Neural crest cell (in vitro differentiated cells): ENCODE data around the gene TMEM42. TPM values are rescaled to one million over a fixed set of nuclear protein-coding genes. Genes with fewer than 3 reads are reported as not detected.
A peak's percentile ranks its signal among the peaks of the same experiment; 100 is the strongest.
"Not testable (repeated sequence)": the region's sequence is repeated elsewhere in the genome, so short reads cannot be mapped to it uniquely, and the experiment has no call there.

Experiments used
- DNase-seq: peaks from one replicate; pipeline ENCODE4 v3.0.0; 2021; ENCODE audit warnings: low read depth, mixed read lengths, low spot score
- H3K27ac Mint-ChIP-seq: one replicate; pipeline ENCODE4 v1.8.0; 2021; ENCODE audit warnings: mild to moderate bottlenecking, mixed read lengths; ENCODE audit not compliant: unreplicated experiment
- H3K27me3 Mint-ChIP-seq: 2 replicates; pipeline ENCODE4 v1.8.0; 2021; ENCODE audit warnings: low read depth, mild to moderate bottlenecking, mixed read lengths
- H3K36me3 Mint-ChIP-seq: 2 replicates; pipeline ENCODE4 v1.8.0; 2021; ENCODE audit warnings: low read depth, mild to moderate bottlenecking, mixed read lengths
- H3K4me1 Mint-ChIP-seq: 2 replicates; pipeline ENCODE4 v1.8.0; 2021; ENCODE audit warnings: mixed read lengths
- H3K4me3 Mint-ChIP-seq: one replicate; pipeline ENCODE4 v1.8.0; 2021; ENCODE audit warnings: mild to moderate bottlenecking, mixed read lengths
- H3K9me3 Mint-ChIP-seq: 2 replicates; pipeline ENCODE4 v1.8.0; 2021; ENCODE audit warnings: mixed read lengths
- long read RNA-seq: library from polyadenylated mRNA; unstranded; transcript quantifications from one replicate; pipeline ENCODE4 v2.0.0, GENCODE V29; 2020
- total RNA-seq: library from RNA; stranded (reverse); gene quantifications from 2 replicates; pipeline ENCODE4 v1.2.1, GENCODE V29; 2021
- TF ChIP-seq, protein P1 (sequence below): fragments of 200-600 bp; sonication (generic); conservative IDR thresholded peaks from 2 replicates; pipeline ENCODE4 v1.5.0; 2021; ENCODE audit warnings: antibody characterized with exemption, mild to moderate bottlenecking

The TMEM42 gene
- total RNA-seq: 8.0 and 9.5 TPM in 2 replicates
- long read RNA-seq, partial matches to known transcripts: 1 of 6 reads
- long read RNA-seq, other reads (novel, unspliced or antisense): 4 of 6 reads

DNA sequence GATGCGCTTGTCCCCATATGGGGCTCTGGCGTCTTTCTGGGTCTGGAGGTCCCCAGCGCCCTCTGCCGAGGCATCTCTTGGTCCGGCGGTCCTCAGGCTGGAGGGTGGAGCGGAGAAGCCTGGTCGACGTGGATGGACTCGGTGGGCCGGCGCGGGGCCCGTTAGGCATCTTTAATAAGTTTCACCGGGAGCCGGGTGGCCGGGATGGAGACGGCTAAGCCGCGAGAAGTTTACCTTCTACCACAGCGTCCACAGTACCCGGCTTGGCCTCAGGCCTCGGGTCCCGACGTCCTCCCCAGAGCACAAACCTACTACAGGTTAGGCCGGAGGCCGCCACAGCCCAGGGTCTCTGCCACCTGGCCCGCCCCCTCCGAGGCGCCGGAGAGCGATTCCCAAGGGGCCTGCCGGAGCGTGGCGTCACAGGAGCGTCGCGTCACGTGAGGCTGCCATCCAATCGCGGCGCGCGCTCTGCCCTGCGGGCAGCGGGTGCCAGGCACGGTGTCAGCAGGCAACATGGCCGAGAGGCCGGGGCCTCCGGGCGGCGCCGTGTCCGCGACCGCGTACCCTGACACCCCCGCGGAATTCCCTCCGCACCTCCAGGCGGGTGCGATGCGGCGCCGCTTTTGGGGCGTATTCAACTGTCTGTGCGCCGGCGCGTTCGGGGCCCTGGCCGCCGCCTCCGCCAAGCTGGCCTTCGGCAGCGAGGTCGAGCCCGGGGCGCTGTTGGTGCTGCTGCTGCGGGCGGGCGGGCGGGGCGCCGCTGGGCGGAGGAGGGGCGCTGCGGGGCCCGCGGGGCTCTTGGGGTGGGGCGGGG, at the start of gene TMEM42:
TMEM42 (plus strand) TSS at position 501 of the 814 bp plus-strand sequence; CDS start at position 514, 13 bp downstream.
- Mint-ChIP-seq H3K36me3 (peaks cover 8% of the 10 kb centered on the region), H3K9me3 (no peaks in the 10 kb centered on the region), H3K4me3 (peak within 1 kb of the TSS; percentile 91), H3K27ac (peak within 1 kb of the TSS; percentile 91), H3K4me1 (peaks cover 20% of the 10 kb centered on the region), H3K27me3 (no peaks in the 10 kb centered on the region)
- peak; percentile 82 for DNase-seq
- TF ChIP-seq, protein P1, sequence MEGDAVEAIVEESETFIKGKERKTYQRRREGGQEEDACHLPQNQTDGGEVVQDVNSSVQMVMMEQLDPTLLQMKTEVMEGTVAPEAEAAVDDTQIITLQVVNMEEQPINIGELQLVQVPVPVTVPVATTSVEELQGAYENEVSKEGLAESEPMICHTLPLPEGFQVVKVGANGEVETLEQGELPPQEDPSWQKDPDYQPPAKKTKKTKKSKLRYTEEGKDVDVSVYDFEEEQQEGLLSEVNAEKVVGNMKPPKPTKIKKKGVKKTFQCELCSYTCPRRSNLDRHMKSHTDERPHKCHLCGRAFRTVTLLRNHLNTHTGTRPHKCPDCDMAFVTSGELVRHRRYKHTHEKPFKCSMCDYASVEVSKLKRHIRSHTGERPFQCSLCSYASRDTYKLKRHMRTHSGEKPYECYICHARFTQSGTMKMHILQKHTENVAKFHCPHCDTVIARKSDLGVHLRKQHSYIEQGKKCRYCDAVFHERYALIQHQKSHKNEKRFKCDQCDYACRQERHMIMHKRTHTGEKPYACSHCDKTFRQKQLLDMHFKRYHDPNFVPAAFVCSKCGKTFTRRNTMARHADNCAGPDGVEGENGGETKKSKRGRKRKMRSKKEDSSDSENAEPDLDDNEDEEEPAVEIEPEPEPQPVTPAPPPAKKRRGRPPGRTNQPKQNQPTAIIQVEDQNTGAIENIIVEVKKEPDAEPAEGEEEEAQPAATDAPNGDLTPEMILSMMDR: no peak

- TF ChIP-seq, protein P1: no peak
- H3K4me1 Mint-ChIP-seq: no peaks in the 10 kb centered on the region
- no peak for DNase-seq
- no peak overlapping the region for H3K4me3 Mint-ChIP-seq
- H3K36me3 Mint-ChIP-seq: peaks cover 57% of the 10 kb centered on the region
- no peak overlapping the region for H3K27ac Mint-ChIP-seq
- H3K27me3 Mint-ChIP-seq: no peaks in the 10 kb centered on the region
- H3K9me3 Mint-ChIP-seq: peaks cover 14% of the 10 kb centered on the region
These were observed 47.0 kb upstream of the TMEM42 start for GRCh38 chr3:44814751-44815150.

DNA sequence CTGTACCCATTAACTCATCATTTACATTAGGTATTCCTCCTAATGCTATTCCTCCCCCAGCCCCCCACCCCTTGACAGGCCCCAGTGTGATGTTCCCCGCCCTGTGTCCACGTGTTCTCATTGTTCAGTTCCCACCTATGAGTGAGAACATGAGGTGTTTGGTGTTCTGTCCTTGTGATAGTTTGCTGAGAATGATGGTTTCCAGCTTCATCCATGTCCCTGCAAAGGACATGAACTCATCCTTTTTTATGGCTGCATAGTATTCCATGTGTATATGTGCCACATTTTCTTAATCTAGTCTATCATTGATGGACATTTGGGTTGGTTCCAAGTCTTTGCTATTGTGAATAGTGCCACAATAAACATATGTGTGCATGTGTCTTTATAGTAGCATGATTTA, 45.4 kb upstream of the TMEM42 start:
- Mint-ChIP-seq H3K36me3 (peaks cover 59% of the 10 kb centered on the region), H3K9me3 (peaks cover 16% of the 10 kb centered on the region)
- not testable (repeated sequence) for H3K4me3 Mint-ChIP-seq

DNA sequence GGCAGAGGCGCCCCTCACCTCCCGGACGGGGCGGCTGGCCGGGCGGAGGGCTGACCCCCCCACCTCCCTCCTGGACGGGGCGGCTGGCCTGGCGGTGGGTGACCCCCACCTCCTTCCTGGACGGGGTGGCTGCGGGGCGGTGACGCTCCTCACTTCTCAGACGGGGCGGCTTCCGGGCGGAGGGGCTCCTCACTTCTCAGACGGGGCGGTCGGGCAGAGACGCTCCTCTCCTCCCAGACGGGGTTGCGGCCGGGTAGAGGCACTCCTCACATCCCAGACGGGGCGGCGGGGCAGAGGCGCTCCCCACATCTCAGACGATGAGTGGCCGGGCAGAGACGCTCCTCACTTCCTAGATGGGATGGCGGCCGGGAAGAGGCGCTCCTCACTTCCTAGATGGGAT, 40.5 kb upstream of the TMEM42 start:
- not testable (repeated sequence) for H3K4me1 Mint-ChIP-seq, H3K4me3 Mint-ChIP-seq, H3K27me3 Mint-ChIP-seq, DNase-seq, H3K27ac Mint-ChIP-seq
- Mint-ChIP-seq H3K36me3 (peaks cover 65% of the 10 kb centered on the region), H3K9me3 (peaks cover 16% of the 10 kb centered on the region)

More for the DNA sequence above, 45.4 kb upstream of the TMEM42 start:
- not testable (repeated sequence) for H3K4me1 Mint-ChIP-seq, H3K27me3 Mint-ChIP-seq, DNase-seq, H3K27ac Mint-ChIP-seq

- no peaks in the 10 kb centered on the region for H3K4me1 Mint-ChIP-seq
- TF ChIP-seq, protein P1: no peak
- no peak overlapping the region for H3K4me3 Mint-ChIP-seq
- no peak overlapping the region for H3K27ac Mint-ChIP-seq
- H3K9me3 Mint-ChIP-seq: no peaks in the 10 kb centered on the region
- DNase-seq: no peak
- no peaks in the 10 kb centered on the region for H3K27me3 Mint-ChIP-seq
- H3K36me3 Mint-ChIP-seq: peaks cover 37% of the 10 kb centered on the region
These were observed 36.3 kb upstream of the TMEM42 start for GRCh38 chr3:44825264-44825925.

DNA sequence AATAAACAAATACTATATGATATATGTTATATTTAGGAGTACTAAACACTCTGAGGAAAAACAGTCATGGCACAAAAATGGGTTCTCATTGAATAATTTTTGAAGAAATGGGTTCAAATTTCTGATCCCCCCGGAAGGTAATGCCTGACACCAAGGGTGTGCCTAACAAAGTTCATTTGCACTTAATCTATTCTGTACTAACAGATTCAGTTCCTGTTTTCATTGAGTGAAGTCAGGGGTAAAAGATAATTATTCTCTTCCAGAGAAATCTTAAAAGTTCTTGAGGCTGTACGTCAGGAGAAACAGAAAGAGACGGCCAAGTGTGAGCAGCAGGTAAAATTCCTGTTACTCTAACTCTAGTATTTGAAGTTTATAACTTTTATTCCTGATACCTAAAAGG, 34.5 kb upstream of the TMEM42 start:
- TF ChIP-seq, protein P1: no peak
- Mint-ChIP-seq H3K27ac (no peak overlapping the region), H3K36me3 (peaks cover 33% of the 10 kb centered on the region)

More for the DNA sequence above, 34.5 kb upstream of the TMEM42 start:
- H3K9me3 Mint-ChIP-seq: no peaks in the 10 kb centered on the region
- no peak for DNase-seq
- H3K4me1 Mint-ChIP-seq: no peaks in the 10 kb centered on the region
- no peaks in the 10 kb centered on the region for H3K27me3 Mint-ChIP-seq
- no peak overlapping the region for H3K4me3 Mint-ChIP-seq
